Measurements from ENCODE around the gene FBXL20.
"Not testable (repeated sequence)": the region's sequence is repeated elsewhere in the genome, so short reads cannot be mapped to it uniquely, and the experiment has no call there.

Gene FBXL20

DNA sequence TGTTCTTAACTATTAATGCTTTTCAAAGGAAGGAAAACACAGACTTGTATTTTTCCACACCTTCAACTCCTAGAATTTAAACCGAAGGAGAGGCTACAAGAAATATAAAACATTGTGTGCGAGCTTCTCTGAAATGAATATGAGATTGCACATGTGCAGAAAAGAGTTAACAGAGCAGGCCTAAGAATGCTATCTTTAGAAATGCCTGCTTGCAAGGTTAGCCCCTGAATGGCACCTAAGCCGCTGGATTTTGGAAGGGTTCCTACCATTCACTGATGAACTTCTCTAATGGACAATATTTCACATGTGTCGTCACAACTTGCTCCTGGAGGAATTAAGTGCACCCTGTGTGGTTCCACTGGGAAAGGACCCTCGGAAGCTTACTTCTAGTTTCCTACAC is 69.3 kb downstream of the FBXL20 start:
- no peak for DNase-seq (ENCODE audit: low read depth)

DNA sequence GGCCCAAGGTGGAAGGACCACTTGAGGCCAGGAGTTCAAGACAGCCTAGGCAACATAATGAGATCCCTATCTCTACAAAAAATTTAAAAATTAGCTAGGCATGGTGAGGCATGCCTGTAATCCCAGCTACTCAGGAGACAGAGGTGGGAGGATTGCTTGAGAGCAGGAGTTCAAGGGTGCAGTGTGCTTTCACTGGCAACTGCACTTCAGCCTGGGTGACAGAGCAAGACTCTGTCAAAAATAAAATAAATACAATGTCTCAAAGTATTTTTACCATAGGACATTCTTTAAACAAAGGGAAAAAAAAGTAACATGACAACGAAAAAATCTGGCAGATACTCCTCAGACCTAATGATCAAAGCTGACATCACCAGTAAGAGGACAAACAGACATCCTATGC is 72.6 kb downstream of the FBXL20 start:
- no peak for DNase-seq (ENCODE audit: low read depth)

DNA sequence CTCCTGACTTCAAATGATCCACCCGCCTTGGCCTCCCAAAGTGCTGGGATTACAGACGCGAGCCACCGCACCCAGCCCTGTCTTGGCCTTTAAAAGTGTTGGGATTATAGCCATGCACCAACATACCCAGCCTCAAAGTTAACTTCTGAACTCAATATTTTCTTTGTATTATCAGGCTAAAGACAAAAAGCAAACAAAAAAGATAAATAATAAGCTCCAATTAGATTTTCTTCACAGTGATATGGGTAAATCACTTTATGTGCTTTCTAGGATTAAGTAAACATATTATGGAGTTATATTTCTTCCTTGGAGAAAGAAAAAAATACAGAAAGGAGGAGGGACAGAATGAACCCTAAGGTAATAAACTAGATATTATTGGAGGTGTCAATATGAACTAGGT is 74.3 kb downstream of the FBXL20 start:
- DNase-seq (ENCODE audit: low read depth) = no peak

DNA sequence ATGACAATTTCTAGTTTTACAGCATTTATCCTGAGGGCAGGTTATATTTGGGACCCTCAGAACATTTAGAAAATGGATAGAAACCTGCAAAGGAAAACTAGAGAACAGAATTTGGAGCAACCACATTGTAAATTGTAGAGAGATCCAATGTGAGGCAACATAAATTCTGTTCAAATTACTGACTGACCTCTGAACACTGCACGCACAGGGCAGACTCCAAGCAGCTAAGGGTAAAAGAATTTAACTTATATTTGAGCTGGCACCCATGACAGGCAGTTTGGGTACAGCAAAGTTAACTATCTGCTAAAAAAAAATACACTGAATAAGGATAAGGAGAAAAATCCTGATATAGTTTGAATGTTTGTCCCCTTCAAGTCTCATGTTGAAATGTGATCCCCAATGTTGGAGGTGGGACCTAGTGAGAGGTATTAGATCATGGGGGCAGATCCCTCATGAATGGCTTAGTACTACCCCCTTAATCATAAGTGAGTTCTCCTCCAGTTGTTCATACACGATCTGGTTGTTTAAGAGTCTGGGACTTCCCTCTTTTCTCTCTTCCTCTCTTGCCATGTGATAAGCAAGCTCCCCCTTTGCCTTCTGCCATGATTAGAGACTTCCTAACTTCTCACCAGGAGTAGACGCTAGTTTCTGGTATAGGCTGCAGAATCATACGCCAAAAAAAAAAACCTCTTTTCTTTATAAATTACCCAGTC is 75.7 kb downstream of the FBXL20 start:
- no peak for DNase-seq (ENCODE audit: low read depth)

DNA sequence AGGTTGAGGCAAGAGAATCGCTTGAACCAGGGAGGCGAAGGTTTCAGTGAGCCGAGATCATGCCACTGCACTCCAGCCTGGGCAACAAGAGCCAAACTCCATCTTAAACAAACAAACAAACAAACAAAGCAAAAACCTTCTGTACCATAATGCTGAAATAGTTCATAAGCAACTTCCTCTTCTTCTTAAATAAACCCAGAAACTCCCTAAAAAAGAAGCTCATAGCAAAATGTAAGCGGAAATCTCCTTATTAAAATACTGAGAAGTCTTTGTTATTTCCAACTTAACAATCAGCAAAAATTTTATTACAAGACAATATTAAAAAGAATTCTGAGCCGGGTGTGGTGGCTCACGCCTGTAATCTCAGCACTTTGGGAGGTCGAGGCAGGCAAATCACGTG is 82.8 kb downstream of the FBXL20 start:
- no peak for DNase-seq (ENCODE audit: low read depth)

DNA sequence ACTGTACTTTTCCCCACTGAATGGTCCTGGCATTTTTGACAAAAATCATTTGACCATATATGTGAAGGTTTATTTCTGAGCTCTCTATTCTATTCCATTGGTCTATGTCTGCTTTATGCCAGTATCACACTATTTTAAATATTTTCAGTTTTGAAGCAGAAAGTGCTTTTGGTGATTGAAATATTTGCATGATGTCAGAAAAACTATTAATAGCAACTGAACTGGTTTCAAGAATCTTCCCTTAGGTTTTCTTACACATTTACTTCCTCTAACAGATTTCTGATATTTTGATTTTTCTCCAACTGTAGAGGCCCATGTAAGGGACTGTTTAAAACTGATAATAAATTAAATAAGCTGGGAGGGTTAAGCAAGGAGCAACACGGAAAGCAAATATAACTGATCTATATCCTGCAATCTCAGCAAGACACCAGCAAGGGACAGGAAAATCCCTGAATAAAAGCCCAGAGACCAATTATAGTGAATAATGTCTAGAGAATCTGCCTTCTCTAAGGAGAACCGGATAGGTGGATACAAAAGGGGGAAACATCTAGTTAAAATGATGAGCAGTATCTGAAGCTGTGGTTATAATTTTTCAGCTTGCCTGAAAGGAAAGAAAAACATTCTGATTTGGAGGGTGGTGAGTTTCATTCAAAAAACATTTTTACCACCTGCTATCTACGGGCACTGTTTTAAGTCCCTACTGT is 94.8 kb downstream of the FBXL20 start:
- DNase-seq (ENCODE audit: low read depth) = no peak

DNA sequence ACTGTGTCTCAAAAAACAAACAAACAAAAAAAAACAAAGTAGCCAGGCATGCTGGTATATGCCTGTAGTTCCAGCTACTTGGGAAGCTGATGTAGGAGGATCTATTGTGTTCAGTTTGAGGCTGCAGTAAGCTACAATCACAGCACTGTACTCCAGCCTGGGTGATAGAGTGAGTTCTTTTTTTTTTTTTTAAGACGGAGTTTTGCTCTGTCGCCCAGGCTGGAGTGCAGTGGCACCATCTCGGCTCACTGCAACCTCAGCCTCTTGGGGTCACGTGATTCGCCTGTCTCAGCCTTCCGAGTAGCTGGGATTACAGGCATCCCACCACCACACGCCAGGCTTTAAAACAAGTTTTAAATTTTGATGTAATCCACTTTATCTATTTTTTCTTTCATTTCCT is 95.4 kb downstream of the FBXL20 start:
- no peak for DNase-seq (ENCODE audit: low read depth)

DNA sequence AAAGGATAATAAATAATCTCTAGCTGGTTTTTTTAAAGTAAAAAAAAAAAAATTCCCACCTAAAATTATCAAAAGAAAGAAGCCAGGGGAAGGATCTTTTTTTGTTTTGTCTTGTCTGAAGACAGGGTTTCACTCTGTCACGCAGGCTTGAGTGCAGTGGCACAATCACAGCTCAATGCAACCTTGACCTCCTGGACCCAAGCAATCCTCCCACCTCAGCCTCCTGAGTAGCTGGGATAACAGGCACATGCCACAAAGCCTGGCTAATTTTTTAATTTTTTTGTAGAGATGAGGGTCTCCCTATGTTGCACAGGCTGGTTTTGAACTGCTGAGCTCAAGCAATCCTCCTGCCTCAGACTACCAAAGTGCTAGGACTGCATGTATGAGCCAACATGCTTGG is 97.2 kb downstream of the FBXL20 start:
- no peak for DNase-seq (ENCODE audit: low read depth)

DNA sequence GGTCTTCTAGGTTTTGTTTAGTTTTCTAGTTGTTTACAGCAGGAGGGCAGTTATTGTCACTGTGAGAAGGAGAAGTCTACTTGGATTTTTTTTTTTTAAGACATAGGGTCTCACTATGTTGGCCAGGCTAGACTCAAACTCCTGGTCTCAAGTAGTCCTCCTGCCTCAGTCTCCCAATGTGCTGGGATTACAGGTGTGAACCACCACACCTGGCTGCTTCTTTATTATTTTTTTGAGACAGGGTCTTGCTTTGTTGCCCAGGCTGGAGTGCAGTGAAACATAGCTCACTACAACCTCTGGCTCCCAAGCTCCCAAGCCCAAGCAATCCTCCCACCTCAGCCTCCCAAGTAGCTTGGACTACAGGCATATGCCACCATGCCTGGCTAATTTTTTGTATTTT is 107.4 kb downstream of the FBXL20 start:
- no peak for DNase-seq (ENCODE audit: low read depth)

DNA sequence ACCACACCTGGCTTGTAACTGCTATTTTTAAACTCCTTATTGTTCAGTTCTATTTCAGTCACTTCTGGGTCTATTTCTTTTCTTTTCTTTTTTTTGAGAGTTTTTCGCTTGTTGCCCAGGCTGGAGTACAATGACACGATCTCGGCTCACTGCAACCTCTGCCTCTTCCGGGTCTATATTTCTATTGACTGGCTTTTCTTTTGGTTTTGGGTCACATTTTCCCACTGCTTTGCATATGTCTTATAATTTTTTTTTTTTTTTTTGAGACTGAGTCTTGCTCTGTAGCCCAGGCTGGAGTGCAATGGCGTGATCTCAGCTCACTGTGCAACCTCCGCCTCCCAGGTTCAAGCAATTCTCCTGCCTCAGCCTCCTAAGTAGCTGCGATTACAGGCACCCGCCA is 108.9 kb downstream of the FBXL20 start:
- not testable (repeated sequence) for DNase-seq (ENCODE audit: low read depth)

DNA sequence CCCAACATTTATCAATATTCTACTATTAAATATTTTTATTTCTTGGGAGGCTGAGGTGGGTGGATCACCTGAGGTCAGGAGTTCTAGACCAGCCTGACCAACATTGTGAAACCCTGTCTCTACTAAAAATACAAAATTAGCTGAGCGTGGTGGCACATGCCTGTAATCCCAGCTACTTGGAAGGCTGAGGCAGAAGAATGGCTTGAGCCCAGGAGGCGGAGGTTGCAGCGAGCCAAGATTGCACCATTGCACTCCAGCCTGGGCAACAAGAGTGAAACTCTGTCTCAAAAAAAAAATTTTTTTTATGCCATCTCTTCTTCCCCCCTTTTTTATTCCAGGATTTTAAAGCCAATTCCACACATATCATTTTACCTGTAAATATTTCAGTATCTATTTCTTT is 114.9 kb downstream of the FBXL20 start:
- not testable (repeated sequence) for DNase-seq (ENCODE audit: low read depth)

DNA sequence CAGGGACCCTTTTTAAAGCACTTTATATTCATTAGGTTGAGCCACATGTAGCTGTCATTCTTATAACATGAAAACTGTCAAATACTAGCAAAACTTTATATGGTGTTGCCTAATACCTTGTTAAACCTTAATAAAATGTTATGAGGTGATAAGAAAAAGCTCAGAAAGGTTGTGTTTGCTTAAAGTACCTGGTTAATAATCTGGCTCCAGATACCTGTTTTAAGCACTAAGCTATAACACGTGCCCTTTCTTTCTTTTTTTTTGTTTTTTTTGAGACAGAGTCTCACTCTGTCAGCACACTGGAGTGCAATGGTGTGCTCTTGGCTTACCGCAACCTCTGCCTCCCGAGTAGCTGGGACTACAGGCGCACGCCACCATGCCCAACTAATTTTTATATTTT is 116.7 kb downstream of the FBXL20 start:
- DNase-seq (ENCODE audit: low read depth) = no peak

DNA sequence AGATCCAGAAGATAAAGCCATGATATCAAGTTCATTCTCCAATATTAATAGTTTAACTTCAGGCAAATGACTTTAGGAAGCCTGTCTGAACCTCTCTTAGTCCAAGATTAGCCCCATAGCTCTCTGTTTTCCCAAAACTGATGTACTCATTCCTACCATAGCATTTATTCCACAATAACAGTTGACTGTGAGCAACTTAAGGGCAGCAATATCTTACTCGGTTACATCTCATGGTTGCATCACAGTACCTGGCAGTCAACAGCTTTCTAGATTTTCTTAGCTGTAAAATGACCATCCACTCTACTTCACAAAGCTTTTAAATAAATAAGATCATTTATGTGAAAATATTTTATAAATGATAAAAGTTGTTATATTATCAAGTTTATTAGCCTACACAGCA is 117.5 kb downstream of the FBXL20 start:
- no peak for DNase-seq (ENCODE audit: low read depth)

DNA sequence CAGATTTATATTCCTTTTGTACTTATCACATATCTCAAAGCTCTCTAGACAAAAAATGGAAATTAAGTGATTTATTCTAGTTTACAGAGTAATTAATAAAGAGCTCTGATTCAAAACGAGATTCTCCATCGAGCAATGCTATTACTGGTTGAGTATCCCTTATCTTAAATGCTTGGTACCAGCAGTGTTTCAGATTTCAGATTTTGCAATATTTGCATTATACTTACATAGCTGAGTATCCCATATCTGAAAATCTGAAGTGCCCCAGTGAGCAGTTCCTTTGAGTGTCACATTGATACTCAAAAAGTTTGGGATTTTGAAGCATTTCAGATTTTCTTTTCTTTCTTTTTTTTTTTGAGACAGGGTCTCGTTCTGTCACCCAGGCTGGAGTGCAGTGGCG is 118.3 kb downstream of the FBXL20 start:
- DNase-seq (ENCODE audit: low read depth) = no peak

DNA sequence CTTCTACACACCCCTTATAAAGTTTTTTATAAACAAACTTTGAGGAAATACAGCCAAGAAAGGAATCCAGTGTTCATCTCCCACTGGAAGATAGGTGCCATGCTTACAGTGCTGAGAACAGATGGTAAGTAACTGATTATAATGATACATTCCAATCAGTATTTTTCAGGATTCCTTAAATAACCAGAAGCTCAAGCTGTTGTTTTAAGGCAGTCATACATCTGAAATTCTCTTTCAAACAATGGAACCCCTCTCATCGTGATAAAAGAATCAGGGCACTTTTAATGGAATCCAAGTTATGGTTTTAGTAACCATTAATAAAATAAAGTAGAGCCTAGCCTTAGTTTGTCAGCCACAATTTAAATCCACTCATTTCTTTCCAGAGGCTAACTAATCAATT is 119.6 kb downstream of the FBXL20 start:
- DNase-seq (ENCODE audit: low read depth) = no peak

DNA sequence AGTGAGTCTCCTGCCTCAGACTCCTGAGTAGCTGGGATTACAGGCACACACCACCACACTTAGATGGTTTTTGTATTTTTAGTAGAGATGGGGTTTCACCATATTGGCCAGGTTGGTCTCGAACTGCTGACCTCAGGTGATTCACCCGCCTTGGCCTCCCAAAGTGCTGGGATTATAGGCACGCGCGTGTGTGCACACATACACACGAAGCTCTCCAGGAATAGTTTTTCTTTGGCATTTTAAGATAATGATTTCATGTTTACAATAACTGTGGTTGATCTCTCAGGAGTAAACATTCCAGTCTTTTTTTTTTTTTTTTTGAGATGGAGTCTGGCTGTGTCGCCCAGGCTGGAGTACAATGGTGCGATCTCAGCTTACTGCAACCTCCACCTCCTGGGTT is 123.2 kb downstream of the FBXL20 start:
- DNase-seq (ENCODE audit: low read depth) = not testable (repeated sequence)

DNA sequence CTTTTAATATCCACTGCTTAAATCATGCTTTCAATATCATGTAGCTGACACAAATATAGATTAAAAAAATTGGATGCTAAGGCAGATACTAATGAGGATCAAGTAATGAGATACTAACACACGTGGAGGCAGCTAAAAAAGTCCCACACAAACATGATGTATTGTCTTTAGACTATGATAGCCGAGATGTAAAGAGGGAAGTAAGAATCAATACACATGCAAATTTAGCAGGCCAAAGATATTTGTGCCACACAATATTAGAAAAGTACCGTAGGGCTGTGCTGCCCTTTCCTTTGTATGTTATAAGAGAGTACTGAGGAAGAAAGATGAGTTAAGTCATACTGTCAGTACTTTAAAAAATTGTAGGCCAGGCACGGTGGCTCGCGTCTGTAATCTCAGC is 124.3 kb downstream of the FBXL20 start:
- DNase-seq (ENCODE audit: low read depth) = no peak

DNA sequence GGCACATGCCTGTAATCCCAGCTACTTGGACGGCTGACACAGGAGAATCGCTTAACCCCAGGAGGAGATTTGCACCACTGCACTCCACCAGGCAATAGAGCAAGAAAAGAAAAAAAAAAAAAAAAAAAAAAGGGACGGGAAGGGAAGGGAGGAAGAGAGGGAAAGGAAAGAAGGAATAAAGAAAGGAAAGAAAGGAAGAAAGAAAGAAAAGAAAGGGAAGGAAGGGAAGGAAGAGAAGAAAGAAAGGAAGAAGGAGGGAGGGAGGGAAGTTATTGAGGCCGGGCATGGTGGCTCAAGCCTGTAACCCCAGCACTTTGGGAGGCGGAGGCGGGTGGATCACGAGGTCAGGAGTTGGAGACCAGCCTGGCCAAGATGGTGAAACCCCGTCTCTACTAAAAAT is 125.3 kb downstream of the FBXL20 start:
- no peak for DNase-seq (ENCODE audit: low read depth)

DNA sequence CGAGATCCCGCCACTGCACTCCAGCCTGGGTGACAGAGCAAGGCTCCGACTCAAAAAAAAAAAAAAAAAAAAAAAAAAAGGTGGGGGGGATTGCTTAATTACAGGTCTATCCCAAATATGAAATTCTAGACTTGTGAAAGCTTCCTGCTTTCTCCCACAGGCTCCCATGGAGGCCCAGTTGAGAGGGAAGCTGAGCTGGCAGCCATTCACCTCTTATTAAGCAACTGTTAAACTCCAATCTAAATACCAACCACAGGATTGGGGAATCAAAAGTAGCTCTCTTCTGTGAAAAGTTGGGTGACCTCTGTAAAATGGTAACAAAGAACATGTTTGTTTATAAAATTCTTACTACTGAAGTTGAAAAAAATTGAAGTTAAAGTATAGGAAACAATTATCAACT is 129.9 kb downstream of the FBXL20 start:
- DNase-seq (ENCODE audit: low read depth) = no peak

DNA sequence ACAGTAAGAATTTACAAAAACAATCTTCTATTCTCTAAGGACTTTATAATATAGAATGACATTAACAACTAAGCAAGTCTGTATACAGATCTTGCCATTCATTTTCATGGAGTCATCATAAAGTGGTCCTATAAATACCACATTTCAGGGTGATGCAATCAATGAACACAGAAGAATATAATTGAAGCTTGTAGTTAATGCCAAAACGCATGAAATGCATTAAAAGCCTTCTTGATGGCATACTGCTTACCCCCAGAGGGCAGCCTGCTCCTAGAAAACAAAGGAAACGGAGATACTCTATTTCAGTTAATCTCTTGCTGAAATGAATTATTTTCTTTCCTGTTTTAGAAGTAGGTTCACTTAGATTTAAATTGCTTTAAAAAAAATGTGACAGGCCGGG is 130.5 kb downstream of the FBXL20 start:
- peak; percentile 35 for DNase-seq (ENCODE audit: low read depth)

DNA sequence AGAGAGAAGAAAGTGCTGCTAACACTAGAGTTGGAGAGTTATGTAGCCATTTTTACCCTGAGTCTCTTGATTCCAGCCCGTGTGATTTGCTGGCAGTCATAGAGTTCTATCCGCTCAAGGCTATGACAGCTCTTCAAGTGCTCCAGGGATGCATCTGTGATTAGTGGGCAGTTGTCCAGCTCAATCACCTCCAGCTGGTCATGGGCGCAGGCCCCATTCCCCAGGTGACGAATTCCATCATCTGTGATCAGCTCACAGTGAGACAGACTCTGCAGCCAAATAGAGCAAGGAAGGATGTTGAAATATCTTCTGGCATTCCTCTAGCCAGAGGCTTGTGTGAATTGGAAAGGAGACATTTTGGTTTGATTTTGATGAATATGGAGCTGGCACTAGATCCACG is 137.3 kb downstream of the FBXL20 start:
- no peak for DNase-seq (ENCODE audit: low read depth)

DNA sequence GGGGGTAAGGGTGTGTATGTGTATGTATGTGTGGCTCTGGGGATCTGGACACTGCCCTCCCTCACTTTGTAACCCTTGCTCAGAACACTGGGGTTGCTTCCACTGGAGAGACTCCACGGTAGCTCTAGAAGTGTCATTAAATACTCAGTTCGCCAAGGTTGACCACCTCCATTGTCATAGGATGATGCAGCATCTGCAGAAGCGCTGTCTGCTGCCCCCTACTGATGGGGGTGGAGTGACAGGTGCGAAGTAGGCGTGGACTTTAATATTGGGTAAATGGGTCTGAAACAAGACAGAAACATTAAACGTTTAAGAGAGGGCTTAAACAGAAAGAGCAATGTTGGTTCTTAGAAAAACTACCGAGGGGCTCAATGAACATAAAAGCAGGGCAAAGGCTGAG is 140.1 kb downstream of the FBXL20 start:
- DNase-seq (ENCODE audit: low read depth) = no peak

DNA sequence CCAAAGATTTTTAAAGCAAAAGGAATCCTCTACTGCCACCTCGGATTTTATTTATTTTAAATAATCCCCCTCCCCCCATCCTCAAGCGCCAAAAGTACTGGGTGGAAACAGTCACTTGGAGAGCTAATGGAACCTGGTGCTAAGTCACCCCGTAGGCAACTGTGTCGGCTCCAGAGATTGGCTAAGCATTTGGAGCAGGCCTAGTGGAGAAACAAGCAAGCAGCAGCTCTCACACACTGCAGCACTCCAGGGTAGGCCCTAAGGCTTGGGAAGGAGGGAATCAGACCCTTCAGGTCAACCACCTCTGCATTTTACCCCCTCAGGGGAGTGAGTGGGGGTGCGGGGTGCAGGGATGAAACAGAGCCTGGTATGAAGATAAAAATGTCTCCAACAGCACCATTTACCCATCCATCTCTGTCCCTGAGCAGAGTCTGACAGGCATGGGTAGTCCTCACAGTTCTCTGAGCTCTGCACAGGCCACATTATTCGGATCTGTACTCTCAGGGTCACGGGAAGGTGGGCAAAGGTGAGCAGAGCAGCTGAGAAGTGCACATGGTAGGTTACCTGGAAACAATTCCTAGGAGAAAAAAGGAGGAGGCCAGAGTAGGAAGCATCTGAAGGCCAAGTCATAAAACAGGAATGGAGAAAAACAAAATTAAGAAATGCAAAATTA is 148.5 kb downstream of the FBXL20 start:
- DNase-seq (ENCODE audit: low read depth) = no peak

DNA sequence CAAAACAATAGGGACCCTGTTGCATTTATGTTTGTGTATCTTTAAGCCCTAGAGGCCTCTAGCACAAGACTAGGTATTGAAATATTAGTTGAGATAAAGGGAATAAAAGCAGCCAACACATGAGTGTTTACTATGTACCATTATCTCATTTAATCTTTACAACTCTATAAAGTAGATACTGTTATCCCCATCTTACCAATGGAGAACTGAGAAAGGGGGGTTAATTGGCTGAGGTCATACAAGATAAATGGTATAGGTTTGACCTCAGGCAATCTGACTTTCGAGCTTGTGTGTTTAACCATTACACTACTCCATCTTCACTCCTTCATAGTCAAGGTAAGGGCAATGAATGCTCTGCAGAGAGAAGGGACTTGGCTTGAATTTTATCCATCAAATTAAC is 149.4 kb downstream of the FBXL20 start:
- DNase-seq (ENCODE audit: low read depth) = no peak

Data from HS-5 (cell line).